Caco-2 (cell line): ENCODE results near the gene SETD3. TPM values are rescaled to one million over a fixed set of nuclear protein-coding genes. Genes with fewer than 3 reads are reported as not detected.
A peak's percentile ranks its signal among the peaks of the same experiment; 100 is the strongest.

Experiments used
- BruUV-seq: library from RNA; stranded (reverse); fragments of 400-500 nt; replicated peaks from 2 replicates; lab custom pipeline; 2021; lab: Mats Ljungman, UMichigan
- CTCF ChIA-PET: fragments of 300-600 bp; sonication (Branson Sonifier 250); formaldehyde crosslinking; loops from one replicate; lab custom pipeline; 2022; ENCODE audit warnings: antibody characterized with exemption; lab: Charles Lee
- POLR2A ChIA-PET: fragments of 300-600 bp; sonication (Branson Sonifier 250); formaldehyde crosslinking; loops from one replicate; lab custom pipeline; 2022; ENCODE audit warnings: antibody characterized with exemption; lab: Charles Lee
- DNase-seq, 2 experiments: peaks; one replicate each; pipeline versions ENCODE4 v3.0.0 to v3.0.0-alpha.2; 2020 to 2022
- H3K27me3 ChIP-seq: replicated peaks from 2 replicates; pipeline ENCODE4 v1.6.0; 2011; ENCODE audit warnings: low read length; ENCODE audit not compliant: control insufficient read depth, insufficient read depth
- H3K36me3 ChIP-seq: 2 replicates; pipeline ENCODE4 v1.5.1; 2011; ENCODE audit warnings: low read length; ENCODE audit not compliant: control insufficient read depth, insufficient read depth
- H3K4me1 ChIP-seq: fragments of 250-450 bp; sonication (Bioruptor Pico); 2 replicates; pipeline ENCODE4 v1.5.1; 2020; ENCODE audit warnings: mild to moderate bottlenecking
- H3K4me3 ChIP-seq: 2 replicates; pipeline ENCODE4 v1.5.1; 2011; ENCODE audit warnings: low read depth, mild to moderate bottlenecking, control low read depth, low read length
- H3K9me3 ChIP-seq: fragments of 250-450 bp; sonication (Bioruptor Pico); 2 replicates; pipeline ENCODE4 v1.5.1; 2020; ENCODE audit warnings: mild to moderate bottlenecking, moderate library complexity
- H3K27ac Mint-ChIP-seq: one replicate; pipeline ENCODE4 v1.8.0; 2022; ENCODE audit warnings: mixed read lengths; ENCODE audit not compliant: unreplicated experiment
- H3K27me3 Mint-ChIP-seq: one replicate; pipeline ENCODE4 v1.8.0; 2022; ENCODE audit warnings: mixed read lengths; ENCODE audit not compliant: insufficient read depth, unreplicated experiment
- H3K36me3 Mint-ChIP-seq: one replicate; pipeline ENCODE4 v1.8.0; 2022; ENCODE audit warnings: mild to moderate bottlenecking, mixed read lengths; ENCODE audit not compliant: insufficient read depth, unreplicated experiment
- H3K4me1 Mint-ChIP-seq: one replicate; pipeline ENCODE4 v1.8.0; 2022; ENCODE audit warnings: low read depth, mixed read lengths; ENCODE audit not compliant: unreplicated experiment
- H3K4me3 Mint-ChIP-seq: one replicate; pipeline ENCODE4 v1.8.0; 2022; ENCODE audit warnings: mild to moderate bottlenecking, moderate library complexity, mixed read lengths; ENCODE audit not compliant: unreplicated experiment
- H3K9me3 Mint-ChIP-seq: one replicate; pipeline ENCODE4 v1.8.0; 2022; ENCODE audit warnings: mixed read lengths; ENCODE audit not compliant: unreplicated experiment
- intact Hi-C: fragments of 100-400 bp; cut with micrococcal nuclease; formaldehyde crosslinking; loops from one replicate; pipeline ENCODE4 v1.10.0; 2022; ENCODE audit not compliant: unreplicated experiment
- total RNA-seq: library from RNA; stranded (reverse); gene quantifications from 2 replicates; pipeline ENCODE4 v1.2.3, GENCODE V29; 2022
- TF ChIP-seq, protein P1 (sequence below), 2 experiments: fragments of 200-600 bp in 1 of 2; IDR thresholded peaks; 1 replicate in 1 of 2; 2 replicates in 1 of 2; pipeline versions ENCODE4 v1.5.1 to v1.8.0; 2011 to 2022; ENCODE audit warnings: antibody characterized with exemption in 1 of 2, control low read depth in 1 of 2, inconsistent platforms in 1 of 2, low read depth in 1 of 2, low read length in 1 of 2, mild to moderate bottlenecking in 1 of 2, moderate library complexity in 1 of 2; ENCODE audit not compliant: insufficient read depth in 1 of 2, severe bottlenecking in 1 of 2, unreplicated experiment in 1 of 2

SETD3 gene
- total RNA-seq, 1 experiment from 2014 or later: 74.3 TPM

DNA sequence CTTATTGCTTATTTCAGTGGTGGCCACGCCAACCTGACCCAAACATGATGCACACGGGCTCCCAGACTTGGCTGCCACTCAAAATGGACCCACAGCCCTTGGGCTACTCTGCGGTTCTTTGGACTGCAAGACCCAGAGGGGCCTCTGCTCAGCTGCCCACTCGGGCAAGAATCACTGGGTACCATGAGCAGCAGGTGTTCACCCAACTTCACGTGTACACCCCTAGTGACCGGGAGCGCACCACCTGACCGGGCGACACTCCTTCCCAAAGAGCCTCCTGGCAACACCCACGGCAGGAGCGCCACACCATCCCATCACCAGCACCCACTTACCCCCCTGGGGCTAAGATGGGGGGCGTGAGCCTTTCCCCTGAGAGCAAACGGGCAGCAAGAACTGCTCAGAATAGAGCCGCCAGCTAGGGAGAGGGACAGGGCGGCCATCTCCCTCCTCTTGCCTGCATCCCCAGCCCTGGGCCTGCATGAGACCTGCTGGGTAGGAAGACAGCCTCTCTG, 32.6 kb upstream of the SETD3 start:
- no peaks in the 10 kb centered on the region for H3K4me1 Mint-ChIP-seq
- POLR2A ChIA-PET: no interaction called here
- Histone ChIP-seq H3K9me3 (no peaks in the 10 kb centered on the region), H3K27me3 (no peaks in the 10 kb centered on the region), H3K4me3 (no peak overlapping the region), H3K4me1 (peaks cover 1% of the 10 kb centered on the region; the same call in 1 of the 2 replicates), H3K36me3 (peaks cover 5% of the 10 kb centered on the region; the same call in 1 of the 2 replicates)
- no peak overlapping the region for H3K4me3 Mint-ChIP-seq
- TF ChIP-seq, protein P1, sequence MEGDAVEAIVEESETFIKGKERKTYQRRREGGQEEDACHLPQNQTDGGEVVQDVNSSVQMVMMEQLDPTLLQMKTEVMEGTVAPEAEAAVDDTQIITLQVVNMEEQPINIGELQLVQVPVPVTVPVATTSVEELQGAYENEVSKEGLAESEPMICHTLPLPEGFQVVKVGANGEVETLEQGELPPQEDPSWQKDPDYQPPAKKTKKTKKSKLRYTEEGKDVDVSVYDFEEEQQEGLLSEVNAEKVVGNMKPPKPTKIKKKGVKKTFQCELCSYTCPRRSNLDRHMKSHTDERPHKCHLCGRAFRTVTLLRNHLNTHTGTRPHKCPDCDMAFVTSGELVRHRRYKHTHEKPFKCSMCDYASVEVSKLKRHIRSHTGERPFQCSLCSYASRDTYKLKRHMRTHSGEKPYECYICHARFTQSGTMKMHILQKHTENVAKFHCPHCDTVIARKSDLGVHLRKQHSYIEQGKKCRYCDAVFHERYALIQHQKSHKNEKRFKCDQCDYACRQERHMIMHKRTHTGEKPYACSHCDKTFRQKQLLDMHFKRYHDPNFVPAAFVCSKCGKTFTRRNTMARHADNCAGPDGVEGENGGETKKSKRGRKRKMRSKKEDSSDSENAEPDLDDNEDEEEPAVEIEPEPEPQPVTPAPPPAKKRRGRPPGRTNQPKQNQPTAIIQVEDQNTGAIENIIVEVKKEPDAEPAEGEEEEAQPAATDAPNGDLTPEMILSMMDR (IDR thresholded peaks at IDR 0.05; ENCODE audit: insufficient read depth in 1 of 2, low read depth in 1 of 2, low read length in 1 of 2, severe bottlenecking in 1 of 2, unreplicated experiment in 1 of 2): no peak
- no peaks in the 10 kb centered on the region for H3K9me3 Mint-ChIP-seq
- intact Hi-C loops: no loop called here
- CTCF ChIA-PET: no interaction called here
- H3K27me3 Mint-ChIP-seq: no peaks in the 10 kb centered on the region
- DNase-seq: no peak
- BruUV-seq: no TSS peak
- no peak overlapping the region for H3K27ac Mint-ChIP-seq
- peaks cover 68% of the 10 kb centered on the region for H3K36me3 Mint-ChIP-seq

DNA sequence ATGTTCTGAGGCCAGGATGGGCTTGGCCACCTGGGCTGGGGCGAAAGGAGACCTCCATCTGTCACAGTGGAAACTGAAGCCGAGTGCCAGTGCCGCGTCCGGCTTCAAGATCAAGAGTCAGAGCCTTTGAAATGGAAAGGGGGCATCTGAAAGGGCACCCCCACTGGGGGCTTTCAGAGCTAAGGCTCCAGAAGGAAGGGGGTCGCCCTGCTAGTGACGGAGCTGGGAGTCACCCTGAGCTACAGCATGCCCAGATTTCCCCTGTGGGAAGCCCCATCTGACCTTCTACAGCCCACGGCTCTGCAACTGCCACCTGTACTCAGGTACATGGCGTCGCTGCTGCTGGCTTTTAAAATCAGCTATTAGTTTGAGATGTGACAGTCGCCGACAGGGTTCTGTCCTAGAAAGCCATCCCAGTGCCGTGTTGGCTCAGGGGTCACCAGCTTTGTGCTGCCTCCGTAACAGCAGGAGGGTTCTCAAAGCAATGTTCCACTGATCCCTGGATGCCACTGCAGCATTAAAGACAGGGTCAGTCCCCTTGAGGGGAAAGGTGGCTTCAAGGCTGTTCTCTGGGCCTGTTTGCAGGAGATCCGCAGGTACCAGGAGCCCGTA, 32.0 kb upstream of the SETD3 start:
- H3K4me3 Mint-ChIP-seq: no peak overlapping the region
- peaks cover 6% of the 10 kb centered on the region for H3K36me3 ChIP-seq
- H3K27ac Mint-ChIP-seq: peak overlapping the region; percentile 29
- no peaks in the 10 kb centered on the region for H3K27me3 Mint-ChIP-seq
- no peaks in the 10 kb centered on the region for H3K4me1 ChIP-seq
- POLR2A ChIA-PET: no interaction called here
- no peaks in the 10 kb centered on the region for H3K9me3 ChIP-seq
- no peaks in the 10 kb centered on the region for H3K27me3 ChIP-seq
- no peak for DNase-seq
- CTCF ChIA-PET: no interaction called here
- TF ChIP-seq, protein P1 (IDR thresholded peaks at IDR 0.05; ENCODE audit: insufficient read depth in 1 of 2, low read depth in 1 of 2, low read length in 1 of 2, severe bottlenecking in 1 of 2, unreplicated experiment in 1 of 2): no peak
- intact Hi-C loops: no loop called here
- no peaks in the 10 kb centered on the region for H3K9me3 Mint-ChIP-seq
- H3K4me1 Mint-ChIP-seq: no peaks in the 10 kb centered on the region
- no peak overlapping the region for H3K4me3 ChIP-seq
- peaks cover 73% of the 10 kb centered on the region for H3K36me3 Mint-ChIP-seq
- no TSS peak for BruUV-seq

DNA sequence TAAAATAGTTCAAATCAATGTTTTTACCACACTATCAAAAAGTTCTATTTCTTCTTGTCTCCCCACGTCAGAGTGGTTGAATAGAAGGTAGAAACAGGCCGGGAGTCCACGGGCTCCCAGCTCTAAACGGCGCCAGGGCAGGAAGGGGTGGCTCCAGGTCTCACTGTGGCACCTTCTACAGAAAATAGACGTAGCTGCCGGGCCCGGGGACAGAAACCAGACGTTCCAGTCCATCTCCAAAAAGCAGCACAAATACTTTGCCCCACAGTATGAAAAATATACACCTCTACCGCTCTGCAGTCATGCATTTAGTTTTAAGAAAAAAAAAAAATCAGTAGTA, 31.4 kb upstream of the SETD3 start:
- Mint-ChIP-seq H3K4me1 (no peaks in the 10 kb centered on the region), H3K36me3 (peaks cover 79% of the 10 kb centered on the region), H3K27ac (peak overlapping the region; percentile 29), H3K27me3 (no peaks in the 10 kb centered on the region), H3K4me3 (no peak overlapping the region), H3K9me3 (no peaks in the 10 kb centered on the region)
- intact Hi-C loops: no loop called here
- no peak for DNase-seq
- no TSS peak for BruUV-seq
- TF ChIP-seq, protein P1 (IDR thresholded peaks at IDR 0.05; ENCODE audit: insufficient read depth in 1 of 2, low read depth in 1 of 2, low read length in 1 of 2, severe bottlenecking in 1 of 2, unreplicated experiment in 1 of 2): no peak
- POLR2A ChIA-PET: no interaction called here
- peaks cover 6% of the 10 kb centered on the region for H3K36me3 ChIP-seq
- CTCF ChIA-PET: interaction anchor here (0.7 kb wide), 1 partner anchor 22 kb away, joined by 3 read pairs; no protein-coding TSS in a partner anchor
- no peaks in the 10 kb centered on the region for H3K9me3 ChIP-seq
- no peak overlapping the region for H3K4me3 ChIP-seq
- no peaks in the 10 kb centered on the region for H3K27me3 ChIP-seq
- no peaks in the 10 kb centered on the region for H3K4me1 ChIP-seq
